ENCODE results near the gene GUCY1A2.

Gene GUCY1A2

GRCh38 chr11:106765469-106766258 lies 252.6 kb downstream of the GUCY1A2 start:
- DNase-seq (ENCODE audit: low read depth): no peak
- TF ChIP-seq, protein P1, sequence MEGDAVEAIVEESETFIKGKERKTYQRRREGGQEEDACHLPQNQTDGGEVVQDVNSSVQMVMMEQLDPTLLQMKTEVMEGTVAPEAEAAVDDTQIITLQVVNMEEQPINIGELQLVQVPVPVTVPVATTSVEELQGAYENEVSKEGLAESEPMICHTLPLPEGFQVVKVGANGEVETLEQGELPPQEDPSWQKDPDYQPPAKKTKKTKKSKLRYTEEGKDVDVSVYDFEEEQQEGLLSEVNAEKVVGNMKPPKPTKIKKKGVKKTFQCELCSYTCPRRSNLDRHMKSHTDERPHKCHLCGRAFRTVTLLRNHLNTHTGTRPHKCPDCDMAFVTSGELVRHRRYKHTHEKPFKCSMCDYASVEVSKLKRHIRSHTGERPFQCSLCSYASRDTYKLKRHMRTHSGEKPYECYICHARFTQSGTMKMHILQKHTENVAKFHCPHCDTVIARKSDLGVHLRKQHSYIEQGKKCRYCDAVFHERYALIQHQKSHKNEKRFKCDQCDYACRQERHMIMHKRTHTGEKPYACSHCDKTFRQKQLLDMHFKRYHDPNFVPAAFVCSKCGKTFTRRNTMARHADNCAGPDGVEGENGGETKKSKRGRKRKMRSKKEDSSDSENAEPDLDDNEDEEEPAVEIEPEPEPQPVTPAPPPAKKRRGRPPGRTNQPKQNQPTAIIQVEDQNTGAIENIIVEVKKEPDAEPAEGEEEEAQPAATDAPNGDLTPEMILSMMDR (IDR thresholded peaks at IDR 0.05; ENCODE audit: low read depth, low read length, missing control alignments): no peak
- no peak overlapping the region for H3K4me3 ChIP-seq (ENCODE audit: low read depth, low read length)

DNA sequence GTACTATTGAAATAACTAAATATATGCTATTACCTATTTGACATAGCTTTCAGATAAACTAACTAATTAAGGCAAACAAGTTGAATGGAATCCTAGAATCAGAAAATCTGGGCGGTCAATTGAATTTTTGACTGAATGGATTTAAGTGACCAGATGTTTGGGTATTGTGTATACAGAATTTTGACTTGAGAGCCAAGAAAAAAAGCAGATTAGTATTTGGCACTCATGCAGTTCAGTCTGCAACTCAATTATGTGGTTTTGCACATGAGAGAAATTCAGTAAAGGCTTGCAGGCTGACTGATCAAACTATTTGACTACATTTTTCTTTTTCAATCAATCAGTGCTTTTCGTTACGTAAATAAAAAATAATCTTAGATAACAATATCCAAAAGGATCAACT lies 254.8 kb downstream of the GUCY1A2 start:
- TF ChIP-seq, protein P1 (IDR thresholded peaks at IDR 0.05; ENCODE audit: low read depth, low read length, missing control alignments): no peak
- no peak overlapping the region for H3K4me3 ChIP-seq (ENCODE audit: low read depth, low read length)
- no peak for DNase-seq (ENCODE audit: low read depth)

DNA sequence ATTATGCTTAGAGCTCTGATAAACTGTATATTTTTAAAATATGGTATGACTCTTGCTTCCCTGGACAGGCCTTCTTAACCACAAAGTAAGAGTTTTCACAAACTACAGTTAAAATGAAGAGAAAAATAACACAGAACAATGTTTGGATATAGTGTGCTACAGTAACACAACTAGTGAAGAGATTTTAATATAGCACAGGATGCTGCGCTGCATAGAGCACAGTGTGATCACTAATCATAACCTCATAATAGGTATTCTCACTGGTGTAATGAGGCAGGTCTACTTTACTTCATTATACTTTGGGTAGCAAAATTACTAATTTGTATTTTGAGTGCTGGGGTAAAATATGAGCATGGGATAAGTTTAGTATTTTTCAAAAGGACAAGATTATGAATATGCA lies 256.5 kb downstream of the GUCY1A2 start:
- TF ChIP-seq, protein P1 (IDR thresholded peaks at IDR 0.05; ENCODE audit: low read depth, low read length, missing control alignments): no peak
- no peak for DNase-seq (ENCODE audit: low read depth)
- no peak overlapping the region for H3K4me3 ChIP-seq (ENCODE audit: low read depth, low read length)

GRCh38 chr11:106761240-106761639 lies 257.0 kb downstream of the GUCY1A2 start:
- TF ChIP-seq, protein P1 (IDR thresholded peaks at IDR 0.05; ENCODE audit: low read depth, low read length, missing control alignments): no peak
- H3K4me3 ChIP-seq (ENCODE audit: low read depth, low read length): no peak overlapping the region
- no peak for DNase-seq (ENCODE audit: low read depth)

GRCh38 chr11:106748059-106748458 lies 270.2 kb downstream of the GUCY1A2 start:
- TF ChIP-seq, protein P1 (IDR thresholded peaks at IDR 0.05; ENCODE audit: low read depth, low read length, missing control alignments): no peak
- no peak overlapping the region for H3K4me3 ChIP-seq (ENCODE audit: low read depth, low read length)
- DNase-seq (ENCODE audit: low read depth): no peak

DNA sequence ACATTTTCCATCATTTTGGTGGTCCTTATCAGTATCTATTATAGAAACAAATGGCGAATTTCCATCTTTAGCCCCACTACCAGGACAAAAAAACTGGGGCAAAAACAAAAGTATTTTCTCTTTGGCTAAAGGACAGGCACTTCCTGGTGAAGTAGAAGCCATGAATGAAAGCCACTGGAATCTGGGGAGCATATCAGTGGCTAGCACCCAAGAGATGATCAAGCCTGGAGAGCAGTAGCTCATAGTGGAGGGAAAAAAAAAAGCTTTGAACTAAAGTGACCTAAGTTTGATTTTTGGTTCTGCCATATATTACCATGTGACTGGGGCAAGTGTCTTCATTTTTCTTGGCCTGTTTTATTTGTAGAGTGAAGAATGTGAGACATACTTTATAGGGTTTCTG lies 272.3 kb downstream of the GUCY1A2 start:
- DNase-seq (ENCODE audit: low read depth): no peak
- TF ChIP-seq, protein P1 (IDR thresholded peaks at IDR 0.05; ENCODE audit: low read depth, low read length, missing control alignments): no peak
- H3K4me3 ChIP-seq (ENCODE audit: low read depth, low read length): no peak overlapping the region

- TF ChIP-seq, protein P1 (IDR thresholded peaks at IDR 0.05; ENCODE audit: low read depth, low read length, missing control alignments): no peak
- H3K4me3 ChIP-seq (ENCODE audit: low read depth, low read length): no peak overlapping the region
- DNase-seq (ENCODE audit: low read depth): no peak
Measured at GRCh38 chr11:106733635-106734034, 284.6 kb downstream of the GUCY1A2 start.
